ENCODE measurements around the gene EFCAB6. TPM values are rescaled to one million over a fixed set of nuclear protein-coding genes. Genes with fewer than 3 reads are reported as not detected.

The EFCAB6 gene
- total RNA-seq, 1 experiment from 2014 or later, result not detected

GRCh38 chr22:43511276-43511910 lies 300.7 kb downstream of the EFCAB6 start:
- H3K36me3 Mint-ChIP-seq (ENCODE audit: insufficient read depth, unreplicated experiment), result no peaks in the 10 kb centered on the region
- TF ChIP-seq CTCF (IDR thresholded peaks at IDR 0.05; ENCODE audit: insufficient read depth in 1 of 2, low read depth in 1 of 2, low read length in 1 of 2, severe bottlenecking in 1 of 2, unreplicated experiment in 1 of 2), result no peak
- intact Hi-C loops (cut with micrococcal nuclease; ENCODE audit: unreplicated experiment), result no loop called here
- Histone ChIP-seq H3K4me3 (ENCODE audit: low read depth, low read length) (no peak overlapping the region), H3K4me1 (no peaks in the 10 kb centered on the region), H3K9me3 (no peaks in the 10 kb centered on the region), H3K36me3 (ENCODE audit: control insufficient read depth, insufficient read depth, low read length) (no peaks in the 10 kb centered on the region), H3K27me3 (replicated peaks; ENCODE audit: control insufficient read depth, insufficient read depth, low read length) (no peaks in the 10 kb centered on the region)
- BruUV-seq (replicated peaks), result no TSS peak
- no peak overlapping the region for H3K4me3 Mint-ChIP-seq (ENCODE audit: unreplicated experiment)
- DNase-seq, result no peak
- POLR2A ChIA-PET, result interaction anchor here (0.6 kb wide), 1 partner anchor 51 kb away, joined by 4 read pairs; no protein-coding TSS in a partner anchor
- H3K27ac Mint-ChIP-seq (ENCODE audit: unreplicated experiment), result no peak overlapping the region
- CTCF ChIA-PET, result no interaction called here
- H3K4me1 Mint-ChIP-seq (ENCODE audit: low read depth, unreplicated experiment), result no peaks in the 10 kb centered on the region
- H3K9me3 Mint-ChIP-seq (ENCODE audit: unreplicated experiment), result no peaks in the 10 kb centered on the region
- no peaks in the 10 kb centered on the region for H3K27me3 Mint-ChIP-seq (ENCODE audit: insufficient read depth, unreplicated experiment)

- Mint-ChIP-seq H3K27ac (ENCODE audit: unreplicated experiment) (no peak overlapping the region), H3K27me3 (ENCODE audit: insufficient read depth, unreplicated experiment) (no peaks in the 10 kb centered on the region), H3K9me3 (ENCODE audit: unreplicated experiment) (no peaks in the 10 kb centered on the region), H3K4me1 (ENCODE audit: low read depth, unreplicated experiment) (no peaks in the 10 kb centered on the region), H3K36me3 (ENCODE audit: insufficient read depth, unreplicated experiment) (no peaks in the 10 kb centered on the region), H3K4me3 (ENCODE audit: unreplicated experiment) (no peak overlapping the region)
- ChIA-PET POLR2A (no interaction called here), CTCF (no interaction called here)
- TF ChIP-seq CTCF (IDR thresholded peaks at IDR 0.05; ENCODE audit: insufficient read depth in 1 of 2, low read depth in 1 of 2, low read length in 1 of 2, severe bottlenecking in 1 of 2, unreplicated experiment in 1 of 2), result no peak
- Histone ChIP-seq H3K36me3 (ENCODE audit: control insufficient read depth, insufficient read depth, low read length) (no peaks in the 10 kb centered on the region), H3K27me3 (replicated peaks; ENCODE audit: control insufficient read depth, insufficient read depth, low read length) (no peaks in the 10 kb centered on the region), H3K4me3 (ENCODE audit: low read depth, low read length) (no peak overlapping the region), H3K9me3 (no peaks in the 10 kb centered on the region), H3K4me1 (no peaks in the 10 kb centered on the region)
- no TSS peak for BruUV-seq (replicated peaks)
- intact Hi-C loops (cut with micrococcal nuclease; ENCODE audit: unreplicated experiment), result no loop called here
- no peak for DNase-seq
These were observed 301.6 kb downstream of the EFCAB6 start for GRCh38 chr22:43510281-43511070.

GRCh38 chr22:43509337-43509736 lies 302.8 kb downstream of the EFCAB6 start:
- Histone ChIP-seq H3K36me3 (ENCODE audit: control insufficient read depth, insufficient read depth, low read length) (no peaks in the 10 kb centered on the region), H3K4me3 (ENCODE audit: low read depth, low read length) (no peak overlapping the region), H3K27me3 (replicated peaks; ENCODE audit: control insufficient read depth, insufficient read depth, low read length) (no peaks in the 10 kb centered on the region), H3K4me1 (no peaks in the 10 kb centered on the region), H3K9me3 (no peaks in the 10 kb centered on the region)
- DNase-seq, result no peak
- POLR2A ChIA-PET, result no interaction called here
- intact Hi-C loops (cut with micrococcal nuclease; ENCODE audit: unreplicated experiment), result no loop called here
- no peaks in the 10 kb centered on the region for H3K36me3 Mint-ChIP-seq (ENCODE audit: insufficient read depth, unreplicated experiment)
- no peak overlapping the region for H3K27ac Mint-ChIP-seq (ENCODE audit: unreplicated experiment)
- CTCF ChIA-PET, result no interaction called here
- no peaks in the 10 kb centered on the region for H3K4me1 Mint-ChIP-seq (ENCODE audit: low read depth, unreplicated experiment)
- no peak for TF ChIP-seq CTCF (IDR thresholded peaks at IDR 0.05; ENCODE audit: insufficient read depth in 1 of 2, low read depth in 1 of 2, low read length in 1 of 2, severe bottlenecking in 1 of 2, unreplicated experiment in 1 of 2)
- no peaks in the 10 kb centered on the region for H3K27me3 Mint-ChIP-seq (ENCODE audit: insufficient read depth, unreplicated experiment)
- H3K9me3 Mint-ChIP-seq (ENCODE audit: unreplicated experiment), result no peaks in the 10 kb centered on the region
- no peak overlapping the region for H3K4me3 Mint-ChIP-seq (ENCODE audit: unreplicated experiment)
- no TSS peak for BruUV-seq (replicated peaks)

All from Caco-2 (cell line).